Stimulated activated CD4-positive, alpha-beta T cell treated with anti-CD3 and anti-CD28 coated beads, Interleukin-2, amount 100 ng/mL, for 48 hours (primary cell): ENCODE measurements around the gene C21orf91.

Source experiments
- DNase-seq, 2 donors: peaks; one replicate each; pipeline ENCODE4 v3.0.0-alpha.2; 2020

Gene C21orf91

DNA sequence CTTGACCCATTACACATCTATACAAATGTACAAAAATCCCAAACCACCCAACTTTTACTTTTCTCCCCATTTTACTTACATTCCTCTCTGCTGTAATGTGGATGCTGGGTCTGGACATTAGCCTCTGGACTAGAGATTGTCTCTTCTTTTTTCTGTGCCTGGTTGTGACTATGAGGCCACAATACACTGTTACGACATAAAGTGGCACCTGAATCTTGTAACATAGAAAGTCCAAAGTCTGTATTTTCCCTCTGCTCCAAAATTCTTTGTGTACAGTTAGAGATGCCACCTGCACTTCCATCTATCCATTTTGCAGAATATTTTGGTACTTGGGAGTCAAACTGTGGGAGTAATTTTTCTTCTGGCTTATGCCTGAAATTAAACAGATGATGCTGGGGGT lies 22.7 kb downstream of the C21orf91 start:
- no peak for DNase-seq

DNA sequence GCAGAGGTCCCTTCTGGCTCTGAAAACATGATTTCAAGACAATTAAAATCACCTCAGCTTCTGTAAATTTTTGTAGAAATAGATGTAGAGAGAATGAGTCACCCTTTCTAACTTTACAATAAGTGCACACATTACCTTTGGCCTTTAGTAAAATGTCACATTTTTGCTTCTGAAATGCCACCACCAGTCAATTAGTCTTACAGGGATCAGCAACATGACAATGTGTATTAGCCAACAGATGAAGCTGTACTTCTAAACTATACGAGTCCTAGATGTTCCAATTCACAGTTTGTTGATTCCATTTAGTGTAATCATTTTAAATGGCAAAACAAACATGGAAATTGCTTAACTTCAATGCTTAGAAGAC lies 23.1 kb downstream of the C21orf91 start:
- no peak for DNase-seq

DNA sequence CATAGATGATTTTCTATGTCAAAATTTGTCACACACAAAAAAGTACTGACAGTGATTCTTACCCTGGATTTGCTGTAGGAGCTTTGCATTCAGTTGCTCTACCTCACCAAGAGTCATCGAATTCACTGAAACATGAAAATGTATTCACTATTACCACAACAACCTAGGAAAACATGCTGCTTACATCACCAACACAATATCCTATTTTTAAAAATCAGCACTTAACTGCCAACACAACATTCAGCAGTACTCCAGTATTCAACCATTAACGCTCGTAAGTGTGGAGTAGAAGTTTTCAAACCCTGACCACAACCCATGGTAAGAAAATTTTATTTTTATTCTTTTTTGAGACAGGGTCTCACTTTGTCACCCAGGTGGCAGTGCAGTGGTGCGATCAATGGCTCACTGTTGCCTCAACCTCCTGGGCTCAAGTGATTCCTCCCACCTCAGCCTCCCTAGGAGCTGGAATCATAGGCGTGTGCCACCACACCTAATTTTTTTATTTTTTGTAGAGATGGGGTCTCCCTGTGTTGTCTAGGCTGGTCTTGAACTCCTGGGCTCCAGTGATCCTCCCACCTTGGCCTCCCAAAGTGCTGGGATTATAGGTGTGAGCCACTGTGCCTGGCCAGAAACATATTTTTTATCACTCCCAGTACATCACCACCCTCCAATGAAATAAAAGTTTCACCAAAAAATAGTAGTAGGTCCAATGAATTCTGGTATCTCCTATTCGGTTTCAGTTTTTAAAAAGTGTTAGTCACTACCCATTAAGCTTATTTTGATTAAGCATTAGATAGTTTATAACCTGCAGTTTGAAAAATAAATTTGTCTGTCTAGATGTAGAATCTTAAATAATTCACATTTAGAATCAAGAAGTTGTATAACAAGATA lies 23.8 kb downstream of the C21orf91 start:
- no peak for DNase-seq

DNA sequence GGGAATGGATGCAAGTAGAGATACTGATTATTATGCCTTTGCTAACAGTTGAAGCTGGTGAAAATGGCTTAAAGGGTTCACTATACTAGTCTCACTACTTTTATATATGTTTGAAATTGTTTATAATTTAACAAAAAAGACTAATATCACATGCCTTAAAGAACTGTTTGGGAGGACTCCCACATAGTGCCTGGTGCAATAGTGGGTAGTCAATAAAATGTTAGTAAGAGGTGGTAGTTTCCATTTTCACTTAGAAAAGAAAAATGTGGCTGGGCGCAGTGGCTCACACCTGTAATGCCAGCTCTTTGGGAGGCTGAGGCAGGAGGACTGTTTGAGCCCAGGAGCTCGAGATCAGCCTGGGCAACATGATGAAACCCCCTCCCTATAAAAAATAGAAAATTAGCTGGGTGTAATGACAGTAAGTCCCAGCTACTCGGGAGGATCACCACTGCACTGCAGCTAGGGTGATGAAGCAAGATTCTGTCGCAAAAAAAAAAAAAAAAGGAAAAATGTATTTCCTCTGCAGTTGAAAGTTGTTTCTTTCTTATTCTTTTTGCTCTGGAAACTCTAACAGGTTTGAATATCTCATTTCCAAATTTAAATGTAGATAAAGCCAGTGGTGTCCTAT lies 24.5 kb downstream of the C21orf91 start:
- DNase-seq = no peak

DNA sequence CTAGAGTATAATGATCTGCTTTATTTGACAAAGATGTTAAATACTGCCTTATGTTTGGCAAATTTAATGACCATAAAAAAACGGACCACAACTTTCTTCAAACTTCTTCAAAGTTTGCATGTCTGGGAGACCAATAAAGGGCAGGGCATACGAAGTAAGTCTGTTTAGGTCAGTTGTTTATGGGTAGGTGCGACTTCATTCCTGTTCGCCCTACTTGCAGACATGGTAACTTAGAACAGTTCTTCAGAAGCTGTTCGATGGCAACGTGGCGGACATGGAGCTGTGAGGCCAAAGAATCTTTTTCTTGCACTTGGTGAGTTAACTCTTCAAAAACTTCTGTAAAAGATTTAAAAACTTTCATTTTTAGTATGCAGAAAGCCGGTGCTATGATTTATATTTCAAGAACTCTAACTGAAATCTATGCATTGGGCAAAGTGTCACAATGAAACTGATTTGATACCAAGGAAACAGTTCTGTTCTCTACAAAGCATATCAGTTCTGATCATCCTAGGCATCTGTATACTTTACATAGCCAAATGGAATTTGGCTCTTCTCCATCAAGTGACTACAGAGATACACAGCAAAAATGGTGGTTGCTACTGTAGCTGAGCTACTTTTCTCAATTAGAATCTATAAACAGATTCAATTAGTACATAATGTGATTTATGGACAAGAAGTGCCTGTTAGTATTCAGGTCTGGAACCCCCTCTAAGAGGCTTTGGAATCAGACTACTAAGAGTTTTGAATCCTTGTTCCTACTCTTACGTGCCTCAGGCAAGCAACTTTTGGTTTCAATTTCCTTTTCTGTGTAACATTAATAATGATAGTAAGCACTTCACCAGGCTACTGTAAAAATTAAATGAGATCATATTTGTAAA lies 25.7 kb downstream of the C21orf91 start:
- DNase-seq = no peak

DNA sequence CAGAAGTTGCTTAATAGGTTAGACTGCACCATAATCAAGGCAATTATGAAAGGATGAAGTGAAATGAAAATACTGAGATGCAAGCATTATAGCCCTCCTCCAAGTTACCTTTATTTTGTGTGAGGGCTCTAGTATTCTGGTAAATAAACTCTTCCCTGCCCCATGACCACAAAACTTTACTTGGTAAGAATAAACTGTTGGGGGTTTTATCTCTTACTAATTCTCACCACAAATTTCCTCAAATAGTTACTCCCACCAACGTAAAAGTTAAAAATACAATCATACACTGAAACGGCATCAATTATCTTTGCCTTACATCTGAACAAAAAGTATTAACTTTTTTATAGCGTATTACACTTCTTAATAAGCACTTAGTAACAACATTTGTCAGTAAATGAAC lies 29.5 kb downstream of the C21orf91 start:
- DNase-seq = no peak

DNA sequence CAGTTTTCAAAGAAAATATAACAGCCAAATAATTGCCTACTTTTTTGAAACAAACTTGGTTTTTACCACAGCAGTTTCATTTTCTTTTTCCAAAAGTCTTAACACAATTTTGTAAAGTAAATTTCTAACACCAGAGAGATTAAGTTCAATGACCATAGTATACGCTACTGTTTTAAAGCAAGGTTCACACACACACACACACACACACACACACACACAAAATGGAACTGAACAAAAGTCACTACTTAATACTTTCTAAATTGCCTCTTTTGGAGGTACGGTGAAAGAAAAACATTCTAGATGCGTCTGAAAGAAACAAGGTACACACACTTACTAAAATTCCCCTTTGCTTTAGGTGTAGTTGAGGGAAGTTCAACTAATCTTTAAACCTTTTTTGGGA lies 30.1 kb downstream of the C21orf91 start:
- DNase-seq = no peak

DNA sequence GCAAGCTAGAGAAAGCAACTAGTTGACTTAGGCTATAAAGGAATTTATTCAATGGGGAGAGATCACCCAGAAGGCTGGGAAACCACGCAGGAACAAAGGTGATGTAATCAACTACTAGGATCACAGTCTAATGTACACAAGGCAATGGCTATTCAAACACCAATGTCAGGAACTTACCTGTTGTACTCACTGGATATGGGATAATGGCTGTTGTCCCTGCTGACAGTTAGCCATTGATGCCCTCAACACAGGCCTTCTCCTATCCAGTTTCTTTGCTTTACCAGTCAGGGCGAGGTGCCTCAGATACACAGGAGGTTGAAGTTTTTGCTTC lies 32.3 kb downstream of the C21orf91 start:
- no peak for DNase-seq

DNA sequence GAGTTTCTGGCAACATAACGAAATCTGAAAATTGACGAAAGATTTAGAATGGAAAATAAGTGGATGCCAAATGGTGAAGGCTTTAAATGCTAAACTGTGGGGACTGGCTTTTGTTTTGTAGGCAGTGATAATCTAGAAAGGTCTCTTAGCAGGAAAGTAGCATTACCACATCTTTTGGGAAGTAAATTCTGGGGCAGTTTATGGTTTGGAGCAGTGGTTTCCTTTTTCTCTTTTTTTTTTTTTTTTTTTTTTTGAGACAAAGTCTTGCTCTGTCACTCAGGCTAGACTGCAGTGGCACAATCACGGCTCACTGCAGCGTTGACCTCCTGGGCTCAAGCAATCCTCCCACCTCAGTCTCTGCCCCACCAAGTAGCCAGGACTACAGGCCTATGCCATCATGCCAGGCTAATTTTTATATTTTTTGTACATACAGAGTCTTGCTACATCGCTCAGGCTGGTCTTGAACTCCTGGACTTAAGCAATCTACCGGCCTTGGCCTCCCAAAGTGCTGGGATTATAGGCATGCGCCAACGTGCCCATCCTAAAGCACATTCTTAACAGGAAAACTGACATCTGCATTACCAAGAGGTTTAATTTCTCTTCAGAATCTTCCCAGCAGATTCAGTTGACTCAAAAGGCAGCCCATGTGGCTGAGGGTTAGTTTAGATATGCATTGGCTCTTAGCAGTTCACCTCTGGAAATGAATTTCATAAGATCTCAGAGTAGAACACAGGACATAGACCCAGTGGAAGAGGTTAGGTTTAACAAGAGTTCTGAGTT lies 32.9 kb downstream of the C21orf91 start:
- no peak for DNase-seq

DNA sequence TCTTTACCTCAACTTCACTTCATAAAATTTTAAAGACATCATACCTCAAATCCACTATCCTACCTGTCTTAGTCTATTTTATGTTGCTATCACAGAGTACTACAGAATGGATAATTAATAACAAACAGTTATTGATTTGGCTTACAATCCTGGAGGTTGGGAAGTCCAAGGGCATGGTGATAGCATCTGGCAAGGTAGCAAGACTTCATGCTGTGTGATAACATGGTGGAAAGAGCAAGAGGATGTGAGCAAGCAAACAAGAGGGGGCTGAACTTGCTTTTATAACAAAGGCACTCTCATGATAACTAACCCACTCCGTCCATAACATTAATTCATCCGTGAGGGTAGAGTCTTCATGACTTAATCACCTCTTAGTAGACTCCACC lies 33.8 kb downstream of the C21orf91 start:
- no peak for DNase-seq

DNA sequence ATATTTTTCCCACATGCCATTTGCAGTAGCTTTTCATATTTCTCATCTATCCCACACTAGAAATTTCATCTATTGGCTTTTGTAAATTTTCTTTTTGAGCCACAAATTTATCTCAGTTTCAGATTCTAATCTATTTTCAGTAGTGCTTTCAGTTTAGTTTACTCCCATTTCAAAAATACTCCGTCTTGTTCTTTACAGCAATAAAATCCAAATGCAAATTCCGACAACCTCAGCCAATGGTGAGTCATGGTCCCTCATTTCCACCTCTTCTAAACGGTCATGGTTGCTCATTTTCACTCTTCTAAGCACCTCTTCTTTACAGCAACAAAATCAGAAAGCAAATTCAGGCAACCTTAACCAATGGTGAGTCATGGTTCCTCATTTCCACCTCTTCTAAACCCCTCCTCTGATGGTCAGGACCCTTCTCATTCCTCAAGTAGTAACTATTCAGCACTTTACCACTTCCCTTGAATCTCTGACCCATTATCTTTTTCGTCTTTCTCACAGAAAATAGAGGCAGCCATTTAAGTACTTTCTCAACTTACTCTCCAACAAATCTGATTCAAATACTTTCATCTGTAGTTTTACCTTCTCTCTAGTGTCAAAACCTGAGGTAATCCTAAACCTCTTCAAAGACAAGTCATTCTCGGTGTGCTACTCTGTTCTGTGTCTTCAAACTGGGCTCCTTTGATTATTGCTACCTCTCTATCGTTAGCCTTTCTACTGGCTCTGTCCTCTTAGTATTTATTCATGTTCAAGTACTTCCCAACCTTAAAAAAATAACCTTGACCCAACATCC lies 34.4 kb downstream of the C21orf91 start:
- no peak for DNase-seq

DNA sequence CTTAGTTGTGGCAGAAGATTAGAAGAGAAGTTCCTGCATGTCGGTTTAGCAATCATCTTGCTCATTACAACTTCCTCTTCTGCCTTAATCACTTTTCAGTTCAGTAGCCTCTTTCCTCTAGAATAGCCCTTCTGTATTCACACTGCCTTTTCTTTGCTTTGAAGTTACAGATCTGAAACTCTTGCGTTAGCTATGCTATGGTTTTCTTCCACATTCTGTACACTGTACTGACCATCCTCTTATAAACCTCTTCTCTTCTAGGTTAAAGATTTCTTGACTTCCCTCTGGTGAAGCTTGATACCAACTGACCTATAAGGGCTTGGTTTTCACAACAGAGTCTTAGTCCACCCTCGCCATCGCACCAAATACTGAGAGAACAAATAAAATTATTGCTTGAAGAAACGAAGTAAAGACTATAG lies 35.0 kb downstream of the C21orf91 start:
- DNase-seq = no peak

DNA sequence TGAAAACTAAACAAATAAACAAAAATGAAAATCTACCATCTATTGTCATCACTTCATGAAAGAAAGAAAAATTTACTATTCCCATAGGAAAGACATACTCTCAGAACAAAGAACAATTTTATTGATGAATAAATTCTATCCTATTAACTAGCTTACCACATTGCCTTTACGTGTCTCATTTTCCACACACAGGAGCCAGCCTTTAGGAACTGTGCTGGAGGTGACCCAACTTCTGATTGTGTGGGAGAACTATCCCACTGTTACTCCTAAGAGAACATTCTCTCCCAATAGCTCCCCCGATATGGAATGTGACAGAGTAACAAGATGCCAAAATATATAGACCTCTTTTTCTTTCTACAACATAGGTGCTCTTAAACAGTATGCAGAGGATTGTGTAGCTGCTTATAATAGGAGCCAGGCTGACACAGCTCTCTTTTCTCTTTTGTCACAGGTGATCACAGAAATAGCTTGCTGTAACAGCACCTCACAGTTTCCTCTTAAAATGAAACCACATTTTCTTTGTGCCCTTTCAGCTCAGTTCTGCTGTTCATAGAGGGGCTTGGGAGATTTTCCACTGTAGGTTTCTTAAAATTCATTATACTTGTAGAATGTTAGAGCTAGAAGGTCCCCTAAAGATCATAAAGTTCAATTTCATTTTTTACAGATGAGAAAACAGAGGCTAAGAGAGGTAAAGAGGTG lies 35.5 kb downstream of the C21orf91 start:
- no peak for DNase-seq

DNA sequence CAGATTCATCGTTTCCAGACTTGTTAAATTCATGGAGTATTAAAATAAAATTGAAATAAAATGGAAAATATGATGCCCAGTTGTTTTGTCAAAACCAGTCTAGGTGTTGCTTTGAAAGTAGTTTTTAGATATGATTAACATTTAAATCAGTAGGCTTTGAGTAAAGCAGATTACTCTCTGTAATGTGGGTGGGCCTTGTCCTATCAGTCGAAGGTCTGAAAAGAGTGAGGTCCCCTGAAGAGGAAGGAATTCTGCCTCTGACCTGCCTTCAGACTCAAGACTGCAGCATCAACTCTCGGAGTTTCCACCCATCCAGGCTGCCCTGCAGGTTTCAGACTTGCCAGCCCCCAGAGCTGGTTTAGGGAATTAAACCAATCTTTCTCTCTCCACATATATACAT lies 36.2 kb downstream of the C21orf91 start:
- DNase-seq = no peak

DNA sequence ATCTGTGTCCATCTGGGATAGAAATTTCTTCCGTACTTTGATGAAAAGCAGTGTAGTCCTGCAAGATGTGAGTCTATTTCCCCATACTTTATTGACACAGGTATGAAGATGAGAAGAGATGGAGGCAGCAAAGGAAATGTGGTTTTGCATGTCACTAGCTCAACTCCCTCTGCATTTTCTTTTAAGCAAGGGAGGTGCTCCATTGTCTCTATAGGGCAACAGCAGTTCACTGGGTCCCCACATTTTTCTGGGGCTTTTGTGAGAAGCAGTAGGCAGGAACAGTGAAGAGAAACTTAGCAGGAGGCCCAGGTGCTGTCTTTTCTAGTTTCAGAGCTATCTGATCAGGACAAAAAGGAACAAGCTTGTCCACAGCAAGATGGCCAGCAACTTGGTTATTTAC lies 37.1 kb downstream of the C21orf91 start:
- no peak for DNase-seq

DNA sequence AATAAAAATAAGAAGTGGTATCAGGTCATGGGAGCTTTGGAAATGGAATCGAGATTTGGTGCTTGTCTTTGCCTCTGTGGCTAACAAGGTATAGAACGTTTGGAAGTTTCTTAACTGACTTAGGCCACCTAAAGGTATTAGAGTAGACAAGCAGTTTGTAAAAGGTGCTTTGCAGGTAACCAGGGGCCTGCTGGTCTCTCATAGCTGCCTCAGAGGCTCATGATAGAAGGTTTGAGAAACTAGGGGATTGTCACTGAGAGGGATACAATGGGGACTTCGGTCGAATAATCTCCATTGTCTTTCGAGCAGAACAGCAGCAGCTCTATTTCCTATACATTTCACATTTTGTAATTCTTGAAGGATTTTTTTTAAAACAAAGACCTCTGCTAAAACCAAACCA lies 37.6 kb downstream of the C21orf91 start:
- no peak for DNase-seq

DNA sequence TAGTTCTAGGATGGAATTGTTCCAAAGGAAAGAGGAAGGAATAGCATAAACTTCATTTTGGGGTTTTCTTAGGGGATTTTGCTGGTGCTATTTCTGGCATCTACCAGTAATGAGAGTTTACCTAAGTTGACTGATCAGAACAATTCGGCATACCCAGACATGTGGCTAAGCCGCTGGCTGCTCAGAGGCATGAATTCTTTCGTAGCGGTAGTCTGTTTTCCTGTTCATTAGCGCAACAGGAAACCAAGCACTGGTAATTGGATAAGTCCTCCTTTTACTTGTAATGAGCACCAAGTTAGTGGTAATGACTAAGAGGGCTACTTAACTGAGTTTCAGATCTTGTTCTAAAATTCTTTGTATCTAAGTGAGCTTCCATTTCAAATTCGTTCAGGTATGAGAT lies 38.6 kb downstream of the C21orf91 start:
- no peak for DNase-seq

DNA sequence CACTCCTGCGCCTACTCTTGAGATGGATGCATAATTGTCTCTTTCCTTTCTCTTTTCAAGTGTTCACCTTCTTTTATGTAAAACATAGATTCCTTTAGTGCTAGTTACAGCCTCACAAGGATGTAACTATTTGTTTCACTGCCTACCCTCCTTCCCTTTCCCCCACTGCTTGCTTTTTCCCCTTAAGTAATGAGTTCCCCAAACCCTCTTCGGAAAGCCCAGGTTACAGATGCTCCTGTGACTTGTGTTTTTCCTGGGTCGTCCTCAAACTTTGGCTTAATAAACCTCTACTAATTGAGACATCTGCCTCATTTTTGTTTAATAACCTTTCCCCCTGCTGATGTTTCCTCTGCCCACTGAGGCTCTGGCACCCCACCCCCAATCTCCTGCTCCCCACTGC lies 39.2 kb downstream of the C21orf91 start:
- no peak for DNase-seq

DNA sequence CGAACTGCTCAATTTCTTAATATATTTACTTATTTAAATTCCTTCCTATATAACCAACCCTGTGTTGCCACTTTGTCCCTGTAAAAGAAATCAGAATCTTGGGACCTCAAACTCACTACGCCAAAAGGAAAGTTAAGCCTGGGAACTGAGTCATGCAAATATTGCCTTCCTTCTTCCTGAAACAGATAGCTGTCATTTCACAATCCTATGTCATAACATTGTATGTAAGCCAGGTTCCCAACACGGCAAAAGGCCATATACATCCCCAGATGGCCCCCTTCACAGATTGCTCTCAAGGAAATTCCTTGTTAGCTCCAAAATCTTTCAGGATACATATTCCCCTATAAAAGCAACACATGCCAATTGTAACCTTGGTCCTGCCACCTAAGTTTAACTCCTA lies 39.7 kb downstream of the C21orf91 start:
- DNase-seq = no peak

DNA sequence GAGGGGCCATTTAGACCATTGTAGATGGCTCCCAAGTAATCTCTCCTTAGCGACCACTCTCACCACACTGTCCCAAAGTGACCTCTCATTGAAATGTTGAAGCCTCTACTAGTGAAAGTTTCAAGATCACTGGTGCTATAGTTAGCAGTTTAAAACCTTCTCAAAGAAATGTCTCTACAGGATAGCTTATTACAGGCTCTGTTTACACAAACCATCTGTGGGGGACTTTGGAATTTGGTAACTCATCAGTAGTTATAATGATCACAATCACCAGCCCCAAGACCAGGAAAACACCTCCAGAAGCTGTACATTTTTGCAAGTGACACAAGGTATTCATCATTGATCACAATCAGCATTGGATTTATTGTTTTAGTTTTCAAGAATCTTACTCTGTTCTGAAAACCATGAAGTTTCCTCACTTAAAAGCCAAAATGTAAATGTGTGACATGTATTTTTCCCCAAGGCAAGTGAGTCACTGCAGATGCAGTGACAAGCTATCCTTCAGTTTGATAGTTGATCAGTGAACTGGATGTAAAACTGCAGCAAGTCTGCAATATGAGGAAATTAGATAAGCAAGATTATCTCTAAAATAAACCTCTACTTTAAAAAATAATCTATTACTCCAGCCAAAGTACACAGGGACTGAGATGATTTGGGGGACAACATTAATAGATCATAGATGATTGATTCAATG lies 41.9 kb downstream of the C21orf91 start:
- DNase-seq = no peak
